Measurements from ENCODE around the gene TEAD1. TPM values are rescaled to one million over a fixed set of nuclear protein-coding genes. Genes with fewer than 3 reads are reported as not detected.
A peak's percentile ranks its signal among the peaks of the same experiment; 100 is the strongest.

The TEAD1 gene
- total and polyA plus RNA-seq, 2 experiments from 2014 or later: 24.5 to 103 TPM

DNA sequence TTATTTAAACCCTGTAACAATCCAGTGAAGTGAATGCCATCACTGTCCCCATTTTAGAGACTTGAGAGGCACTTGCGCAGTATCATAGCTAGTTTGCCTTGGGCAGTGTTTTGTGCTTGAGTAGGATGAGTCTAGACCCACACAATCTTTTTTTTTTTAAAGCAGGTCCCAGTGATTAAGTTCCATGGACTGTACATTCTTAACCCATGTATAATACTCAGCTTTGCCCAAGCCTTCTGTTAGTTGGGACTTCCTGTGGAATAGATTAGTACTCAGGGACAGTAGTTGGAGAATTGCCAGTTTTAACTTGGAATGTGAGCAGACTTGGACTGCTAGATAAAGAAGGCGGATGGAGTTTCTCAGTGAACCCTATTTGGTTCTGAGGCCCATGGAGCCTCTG lies 226.3 kb downstream of the TEAD1 start (continued):
- TF ChIP-seq, protein P1, sequence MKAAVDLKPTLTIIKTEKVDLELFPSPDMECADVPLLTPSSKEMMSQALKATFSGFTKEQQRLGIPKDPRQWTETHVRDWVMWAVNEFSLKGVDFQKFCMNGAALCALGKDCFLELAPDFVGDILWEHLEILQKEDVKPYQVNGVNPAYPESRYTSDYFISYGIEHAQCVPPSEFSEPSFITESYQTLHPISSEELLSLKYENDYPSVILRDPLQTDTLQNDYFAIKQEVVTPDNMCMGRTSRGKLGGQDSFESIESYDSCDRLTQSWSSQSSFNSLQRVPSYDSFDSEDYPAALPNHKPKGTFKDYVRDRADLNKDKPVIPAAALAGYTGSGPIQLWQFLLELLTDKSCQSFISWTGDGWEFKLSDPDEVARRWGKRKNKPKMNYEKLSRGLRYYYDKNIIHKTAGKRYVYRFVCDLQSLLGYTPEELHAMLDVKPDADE (IDR thresholded peaks at IDR 0.05): no peak
- no peak for TF ChIP-seq EZH2phosphoT487 (IDR thresholded peaks at IDR 0.05; ENCODE audit: unreplicated experiment)
- TF ChIP-seq ZNF114 (CRISPR knock-in tag; IDR thresholded peaks at IDR 0.05): no peak
- TF ChIP-seq NANOG (IDR thresholded peaks at IDR 0.05; ENCODE audit: borderline replicate concordance): no peak
- no peak for TF ChIP-seq EZH2 (IDR thresholded peaks at IDR 0.05; ENCODE audit: low read depth, unreplicated experiment)

DNA sequence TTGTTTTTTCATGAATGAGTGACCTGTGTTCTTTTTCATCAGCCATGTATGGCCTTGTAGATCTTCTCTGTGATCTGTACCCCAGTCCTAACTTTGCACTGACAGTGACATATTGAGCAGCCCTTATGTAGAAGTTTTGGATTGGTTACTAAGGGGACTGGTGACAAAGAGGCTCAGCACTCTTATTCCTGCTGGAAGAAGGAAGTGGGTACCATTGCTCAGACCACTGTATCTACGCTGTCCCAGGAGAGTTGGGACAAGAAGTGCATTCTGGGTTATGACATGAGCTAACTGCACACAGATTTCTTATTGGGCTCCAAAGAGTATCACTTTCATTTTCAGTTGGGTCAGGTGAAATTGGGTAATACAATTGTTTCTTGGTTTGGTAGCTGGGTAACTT lies 227.1 kb downstream of the TEAD1 start:
- no peaks in the 10 kb centered on the region for H3K27me3 ChIP-seq (ENCODE audit: insufficient read depth)
- Mint-ChIP-seq H3K27ac (no peak overlapping the region), H3K27me3 (ENCODE audit: insufficient read depth, low read depth, poor library complexity) (no peaks in the 10 kb centered on the region), H3K4me1 (peaks cover 12% of the 10 kb centered on the region), H3K9me3 (no peaks in the 10 kb centered on the region), H3K4me3 (no peak overlapping the region), H3K36me3 (ENCODE audit: low read depth) (peaks cover 43% of the 10 kb centered on the region)
- DNase-seq (ENCODE audit: low spot score) (no peak), ATAC-seq (no peak)
- no peak for TF ChIP-seq JUNB (IDR thresholded peaks at IDR 0.05; ENCODE audit: unreplicated experiment)
- H3K36me3 ChIP-seq (ENCODE audit: insufficient read depth): no peaks in the 10 kb centered on the region
- no peaks in the 10 kb centered on the region for H3K9me2 ChIP-seq (ENCODE audit: insufficient read depth)
- no peak overlapping the region for H3K4me2 ChIP-seq
- peaks cover 8% of the 10 kb centered on the region; the same call in 1 of the 2 replicates for H3K4me1 ChIP-seq (ENCODE audit: insufficient read depth)
- no peaks in the 10 kb centered on the region for H4K20me1 ChIP-seq (replicated peaks; ENCODE audit: insufficient read depth)
- H3K79me2 ChIP-seq (replicated peaks; ENCODE audit: insufficient read depth): peaks cover 5% of the 10 kb centered on the region; the same call in 1 of the 2 replicates
- no peak overlapping the region for H2AFZ ChIP-seq
- no peaks in the 10 kb centered on the region for H3F3A ChIP-seq (replicated peaks; ENCODE audit: low read depth)
- H3K4me3 ChIP-seq: no peak overlapping the region
- H3K27ac ChIP-seq (ENCODE audit: low read depth): no peak overlapping the region

DNA sequence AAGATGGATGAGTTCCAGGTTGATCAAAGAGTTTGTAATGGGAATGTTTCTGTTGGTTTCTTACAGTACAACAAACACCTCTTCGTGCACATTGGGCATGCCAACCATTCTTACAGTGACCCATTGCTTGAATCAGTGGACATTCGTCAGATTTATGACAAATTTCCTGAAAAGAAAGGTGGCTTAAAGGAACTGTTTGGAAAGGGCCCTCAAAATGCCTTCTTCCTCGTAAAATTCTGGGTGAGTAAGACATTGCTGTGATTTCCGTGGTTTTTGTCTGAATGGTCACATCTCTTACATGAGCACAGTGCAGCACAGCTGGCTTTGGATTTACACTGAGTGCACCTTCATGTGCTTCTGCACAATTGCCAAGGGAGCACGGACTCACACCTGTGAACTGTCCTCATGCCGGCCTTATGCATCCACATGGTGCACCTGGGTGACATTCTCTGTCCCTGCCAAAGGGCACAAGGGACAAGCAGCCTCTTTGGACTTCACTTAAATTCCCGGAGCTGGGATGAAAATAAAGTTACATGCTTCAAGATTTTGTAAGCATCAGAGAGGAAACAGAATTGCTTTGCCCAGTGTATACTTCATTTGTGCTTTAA lies 227.8 kb downstream of the TEAD1 start:
- H3K4me1 Mint-ChIP-seq: peaks cover 12% of the 10 kb centered on the region
- Histone ChIP-seq H3K79me2 (replicated peaks; ENCODE audit: insufficient read depth) (no peaks in the 10 kb centered on the region; the same call in 1 of the 2 replicates), H3K4me2 (no peak overlapping the region), H3F3A (replicated peaks; ENCODE audit: low read depth) (no peaks in the 10 kb centered on the region), H3K27me3 (ENCODE audit: insufficient read depth) (no peaks in the 10 kb centered on the region), H3K36me3 (ENCODE audit: insufficient read depth) (no peaks in the 10 kb centered on the region), H3K4me3 (no peak overlapping the region), H3K4me1 (ENCODE audit: insufficient read depth) (peaks cover 8% of the 10 kb centered on the region; the same call in 1 of the 2 replicates), H2AFZ (no peak overlapping the region), H3K27ac (ENCODE audit: low read depth) (no peak overlapping the region), H3K9me2 (ENCODE audit: insufficient read depth) (no peaks in the 10 kb centered on the region), H4K20me1 (replicated peaks; ENCODE audit: insufficient read depth) (no peaks in the 10 kb centered on the region)
- no peaks in the 10 kb centered on the region for H3K27me3 Mint-ChIP-seq (ENCODE audit: insufficient read depth, low read depth, poor library complexity)
- no peak overlapping the region for H3K4me3 Mint-ChIP-seq
- peaks cover 41% of the 10 kb centered on the region for H3K36me3 Mint-ChIP-seq (ENCODE audit: low read depth)
- DNase-seq (ENCODE audit: low spot score) (no peak), ATAC-seq (no peak)
- H3K9me3 Mint-ChIP-seq: no peaks in the 10 kb centered on the region
- H3K27ac Mint-ChIP-seq: peak overlapping the region; percentile 11; the same call in 1 of the 2 replicates
- TF ChIP-seq STAT1 (IDR thresholded peaks at IDR 0.05; ENCODE audit: unreplicated experiment) (no peak), ZNF114 (CRISPR knock-in tag; IDR thresholded peaks at IDR 0.05) (no peak), POLR2AphosphoS5 (IDR thresholded peaks at IDR 0.05; ENCODE audit: low read depth) (no peak), EZH2 (IDR thresholded peaks at IDR 0.05; ENCODE audit: low read depth, unreplicated experiment) (no peak), JUNB (IDR thresholded peaks at IDR 0.05; ENCODE audit: unreplicated experiment) (no peak), CREB1 (CRISPR knock-in tag; IDR thresholded peaks at IDR 0.05; ENCODE audit: low read depth) (no peak), ZNF331 (CRISPR knock-in tag; IDR thresholded peaks at IDR 0.05; ENCODE audit: low read depth) (no peak)
- TF ChIP-seq, protein P2, sequence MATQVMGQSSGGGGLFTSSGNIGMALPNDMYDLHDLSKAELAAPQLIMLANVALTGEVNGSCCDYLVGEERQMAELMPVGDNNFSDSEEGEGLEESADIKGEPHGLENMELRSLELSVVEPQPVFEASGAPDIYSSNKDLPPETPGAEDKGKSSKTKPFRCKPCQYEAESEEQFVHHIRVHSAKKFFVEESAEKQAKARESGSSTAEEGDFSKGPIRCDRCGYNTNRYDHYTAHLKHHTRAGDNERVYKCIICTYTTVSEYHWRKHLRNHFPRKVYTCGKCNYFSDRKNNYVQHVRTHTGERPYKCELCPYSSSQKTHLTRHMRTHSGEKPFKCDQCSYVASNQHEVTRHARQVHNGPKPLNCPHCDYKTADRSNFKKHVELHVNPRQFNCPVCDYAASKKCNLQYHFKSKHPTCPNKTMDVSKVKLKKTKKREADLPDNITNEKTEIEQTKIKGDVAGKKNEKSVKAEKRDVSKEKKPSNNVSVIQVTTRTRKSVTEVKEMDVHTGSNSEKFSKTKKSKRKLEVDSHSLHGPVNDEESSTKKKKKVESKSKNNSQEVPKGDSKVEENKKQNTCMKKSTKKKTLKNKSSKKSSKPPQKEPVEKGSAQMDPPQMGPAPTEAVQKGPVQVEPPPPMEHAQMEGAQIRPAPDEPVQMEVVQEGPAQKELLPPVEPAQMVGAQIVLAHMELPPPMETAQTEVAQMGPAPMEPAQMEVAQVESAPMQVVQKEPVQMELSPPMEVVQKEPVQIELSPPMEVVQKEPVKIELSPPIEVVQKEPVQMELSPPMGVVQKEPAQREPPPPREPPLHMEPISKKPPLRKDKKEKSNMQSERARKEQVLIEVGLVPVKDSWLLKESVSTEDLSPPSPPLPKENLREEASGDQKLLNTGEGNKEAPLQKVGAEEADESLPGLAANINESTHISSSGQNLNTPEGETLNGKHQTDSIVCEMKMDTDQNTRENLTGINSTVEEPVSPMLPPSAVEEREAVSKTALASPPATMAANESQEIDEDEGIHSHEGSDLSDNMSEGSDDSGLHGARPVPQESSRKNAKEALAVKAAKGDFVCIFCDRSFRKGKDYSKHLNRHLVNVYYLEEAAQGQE (IDR thresholded peaks at IDR 0.05; ENCODE audit: unreplicated experiment): no peak
- TF ChIP-seq, protein P1 (IDR thresholded peaks at IDR 0.05): no peak
- TF ChIP-seq, protein P3, sequence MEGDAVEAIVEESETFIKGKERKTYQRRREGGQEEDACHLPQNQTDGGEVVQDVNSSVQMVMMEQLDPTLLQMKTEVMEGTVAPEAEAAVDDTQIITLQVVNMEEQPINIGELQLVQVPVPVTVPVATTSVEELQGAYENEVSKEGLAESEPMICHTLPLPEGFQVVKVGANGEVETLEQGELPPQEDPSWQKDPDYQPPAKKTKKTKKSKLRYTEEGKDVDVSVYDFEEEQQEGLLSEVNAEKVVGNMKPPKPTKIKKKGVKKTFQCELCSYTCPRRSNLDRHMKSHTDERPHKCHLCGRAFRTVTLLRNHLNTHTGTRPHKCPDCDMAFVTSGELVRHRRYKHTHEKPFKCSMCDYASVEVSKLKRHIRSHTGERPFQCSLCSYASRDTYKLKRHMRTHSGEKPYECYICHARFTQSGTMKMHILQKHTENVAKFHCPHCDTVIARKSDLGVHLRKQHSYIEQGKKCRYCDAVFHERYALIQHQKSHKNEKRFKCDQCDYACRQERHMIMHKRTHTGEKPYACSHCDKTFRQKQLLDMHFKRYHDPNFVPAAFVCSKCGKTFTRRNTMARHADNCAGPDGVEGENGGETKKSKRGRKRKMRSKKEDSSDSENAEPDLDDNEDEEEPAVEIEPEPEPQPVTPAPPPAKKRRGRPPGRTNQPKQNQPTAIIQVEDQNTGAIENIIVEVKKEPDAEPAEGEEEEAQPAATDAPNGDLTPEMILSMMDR (conservative IDR thresholded peaks at IDR 0.05; ENCODE audit: low read depth in 2 of 2): no peak
